ENCODE measurements around the gene PRND. TPM values are rescaled to one million over a fixed set of nuclear protein-coding genes. Genes with fewer than 3 reads are reported as not detected.
A peak's percentile ranks its signal among the peaks of the same experiment; 100 is the strongest.

The PRND gene
- total and polyA plus RNA-seq, 2 donors (not counting 1 experiment from before 2014, with no cell fraction given) = 0.03 TPM; not detected in 1

- Mint-ChIP-seq H3K27ac (peak overlapping the region; percentile 87), H3K27me3 (no peaks in the 10 kb centered on the region), H3K4me3 (peak overlapping the region; percentile 85), H3K9me3 (ENCODE audit: insufficient read depth) (no peaks in the 10 kb centered on the region), H3K4me1 (peaks cover 18% of the 10 kb centered on the region)
- intact Hi-C loops (cut with micrococcal nuclease) = no loop called here
- peak; percentile 80 for ATAC-seq (ENCODE audit: low read depth)
- H4K20me1 ChIP-seq (ENCODE audit: control insufficient read depth, insufficient read depth, low read length, poor library complexity, severe bottlenecking) = no peaks in the 10 kb centered on the region
- no peaks in the 10 kb centered on the region for H3K79me2 ChIP-seq (ENCODE audit: control insufficient read depth, insufficient read depth, low read length)
- H3K4me1 ChIP-seq (ENCODE audit: control insufficient read depth in 2 of 2, insufficient read depth in 2 of 2, low read length in 2 of 2) = peaks cover 14 to 17% of the 10 kb centered on the region in 2 donors
- no peaks in the 10 kb centered on the region for H3K36me3 ChIP-seq (replicated peaks in 1 of 2; ENCODE audit: control extremely low read depth in 1 of 2, control insufficient read depth in 1 of 2, extremely low read depth in 1 of 2, insufficient read depth in 2 of 2, low read length in 1 of 2)
- peak overlapping the region; percentile 73 for H2AFZ ChIP-seq (ENCODE audit: insufficient read depth, low read depth, low read length, poor library complexity, severe bottlenecking)
- CTCF ChIA-PET = interaction anchor here (1.8 to 12.4 kb wide), 4 partner anchors 14 to 119 kb away, joined by 5 to 145 read pairs (median 38); no protein-coding TSS in a partner anchor
- 33% methylated on average over 13 of the region's 16 CpGs for WGBS (ENCODE audit: insufficient coverage)
- H3K4me3 ChIP-seq (ENCODE audit: control extremely low read depth in 1 of 5, extremely low read depth in 1 of 5, insufficient read depth in 1 of 5, low read depth in 2 of 5, low read length in 4 of 5) = peak overlapping the region in 4 of 5 experiments; percentile 27 to 50 (median 42)
- H3K4me2 ChIP-seq (replicated peaks; ENCODE audit: low read depth, low read length, poor library complexity, severe bottlenecking) = peak overlapping the region; percentile 70
- TF ChIP-seq EZH2 (IDR thresholded peaks at IDR 0.05; ENCODE audit: borderline replicate concordance, insufficient read depth, low read depth, low read length, poor library complexity, severe bottlenecking) (no peak), CTCF (IDR thresholded peaks at IDR 0.05) (no peak)
- peak overlapping the region; percentile 55 for H3K9ac ChIP-seq (ENCODE audit: low read length)
- H3K27me3 ChIP-seq (replicated peaks in 1 of 4; ENCODE audit: control extremely low read depth in 1 of 4, control insufficient read depth in 3 of 4, insufficient read depth in 4 of 4, low read length in 3 of 4) = peaks cover 0 to 6% (median 0%) of the 10 kb centered on the region in 4 experiments
- POLR2A ChIA-PET = no interaction called here
- H3K9me3 ChIP-seq (ENCODE audit: control extremely low read depth in 1 of 3, control insufficient read depth in 2 of 3, insufficient read depth in 1 of 3, low read length in 2 of 3) = no peaks in the 10 kb centered on the region
- peak; percentile 89 for DNase-seq
- peak overlapping the region; percentile 75 to 86 for H3K27ac ChIP-seq (ENCODE audit: low read length in 2 of 2)
Observed at GRCh38 chr20:4726710-4727397, 5.1 kb downstream of the PRND start.

- no peak overlapping the region for H3K27ac Mint-ChIP-seq
Observed at GRCh38 chr20:4728120-4728760, 6.5 kb downstream of the PRND start.

More at GRCh38 chr20:4728120-4728760, 6.5 kb downstream of the PRND start:
- Histone ChIP-seq H3K27me3 (replicated peaks in 1 of 4; ENCODE audit: control extremely low read depth in 1 of 4, control insufficient read depth in 3 of 4, insufficient read depth in 4 of 4, low read length in 3 of 4) (peaks cover 0 to 6% (median 0%) of the 10 kb centered on the region in 4 experiments), H3K36me3 (replicated peaks in 1 of 2; ENCODE audit: control extremely low read depth in 1 of 2, control insufficient read depth in 1 of 2, extremely low read depth in 1 of 2, insufficient read depth in 2 of 2, low read length in 1 of 2) (no peaks in the 10 kb centered on the region), H3K79me2 (ENCODE audit: control insufficient read depth, insufficient read depth, low read length) (no peaks in the 10 kb centered on the region), H3K9ac (ENCODE audit: low read length) (no peak overlapping the region), H2AFZ (ENCODE audit: insufficient read depth, low read depth, low read length, poor library complexity, severe bottlenecking) (no peak overlapping the region), H3K27ac (ENCODE audit: low read length in 2 of 2) (no peak overlapping the region), H3K4me2 (replicated peaks; ENCODE audit: low read depth, low read length, poor library complexity, severe bottlenecking) (no peak overlapping the region), H3K4me3 (ENCODE audit: control extremely low read depth in 1 of 5, extremely low read depth in 1 of 5, insufficient read depth in 1 of 5, low read depth in 2 of 5, low read length in 4 of 5) (no peak overlapping the region), H3K4me1 (ENCODE audit: control insufficient read depth in 2 of 2, insufficient read depth in 2 of 2, low read length in 2 of 2) (peaks cover 14 to 17% of the 10 kb centered on the region in 2 donors), H3K9me3 (ENCODE audit: control extremely low read depth in 1 of 3, control insufficient read depth in 2 of 3, insufficient read depth in 1 of 3, low read length in 2 of 3) (no peaks in the 10 kb centered on the region), H4K20me1 (ENCODE audit: control insufficient read depth, insufficient read depth, low read length, poor library complexity, severe bottlenecking) (no peaks in the 10 kb centered on the region)
- intact Hi-C loops (cut with micrococcal nuclease) = no loop called here
- Mint-ChIP-seq H3K4me3 (no peak overlapping the region), H3K4me1 (peaks cover 15% of the 10 kb centered on the region), H3K9me3 (ENCODE audit: insufficient read depth) (no peaks in the 10 kb centered on the region), H3K27me3 (peaks cover 11% of the 10 kb centered on the region)
- ATAC-seq (ENCODE audit: low read depth) (no peak), DNase-seq (no peak)
- POLR2A ChIA-PET = no interaction called here
- 100% methylated on average over 3 of the region's 8 CpGs for WGBS (ENCODE audit: insufficient coverage)
- TF ChIP-seq CTCF (IDR thresholded peaks at IDR 0.05) = no peak
- no peak for TF ChIP-seq EZH2 (IDR thresholded peaks at IDR 0.05; ENCODE audit: borderline replicate concordance, insufficient read depth, low read depth, low read length, poor library complexity, severe bottlenecking)
- CTCF ChIA-PET = interaction anchor here (1.3 to 12.4 kb wide), 4 partner anchors 11 to 228 kb away, joined by 5 to 145 read pairs (median 6); no protein-coding TSS in a partner anchor
